Measurements from ENCODE around the gene GRIN2A.

Gene GRIN2A

DNA sequence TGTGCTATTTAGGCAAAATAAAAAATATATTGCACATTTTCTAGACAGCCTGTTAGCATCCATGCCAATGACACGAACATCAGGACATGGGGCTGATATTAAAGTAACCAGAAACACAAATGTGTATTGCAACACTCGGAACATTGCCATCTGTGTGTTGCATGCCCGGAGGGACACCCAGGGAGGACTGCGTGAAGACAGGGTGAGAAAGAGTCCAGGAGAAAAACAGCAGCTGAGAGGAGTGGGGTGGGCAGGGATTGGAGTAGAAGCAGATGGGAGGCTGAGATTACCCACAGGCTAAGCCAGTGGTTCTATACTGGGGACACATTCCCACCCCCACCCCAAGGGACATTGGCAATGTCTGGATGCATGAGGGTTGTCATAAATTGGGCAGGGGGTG lies 114.8 kb downstream of the GRIN2A start:
- H3K27ac ChIP-seq, result no peak overlapping the region
- TF ChIP-seq CTCF (conservative IDR thresholded peaks at IDR 0.05) (no peak), ZFX (IDR thresholded peaks at IDR 0.05) (no peak)

DNA sequence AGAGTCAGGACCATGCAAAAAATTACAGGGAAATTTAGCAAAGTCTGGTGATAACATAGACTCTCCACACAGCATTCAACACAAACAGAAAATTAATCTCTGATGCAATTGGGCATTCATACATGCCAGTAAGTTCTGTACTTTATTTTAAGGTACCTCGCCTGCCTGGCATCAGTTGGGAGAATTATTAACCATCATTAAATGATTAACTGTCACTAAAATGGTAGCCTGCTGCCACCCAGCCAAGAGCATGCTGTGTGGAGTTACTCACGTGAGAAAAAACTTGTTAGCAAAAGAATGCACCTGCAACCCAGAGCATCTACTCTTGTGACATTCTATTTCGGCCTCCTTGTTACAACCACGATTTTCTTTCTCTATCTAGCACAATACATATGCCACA lies 117.2 kb downstream of the GRIN2A start:
- no peak for TF ChIP-seq CTCF (conservative IDR thresholded peaks at IDR 0.05)
- TF ChIP-seq ZFX (IDR thresholded peaks at IDR 0.05), result no peak
- no peak overlapping the region for H3K27ac ChIP-seq

- TF ChIP-seq ZFX (IDR thresholded peaks at IDR 0.05), result no peak
- no peak for TF ChIP-seq CTCF (conservative IDR thresholded peaks at IDR 0.05)
- no peak overlapping the region for H3K27ac ChIP-seq
Observed at GRCh38 chr16:10048850-10049249, 133.4 kb downstream of the GRIN2A start.

DNA sequence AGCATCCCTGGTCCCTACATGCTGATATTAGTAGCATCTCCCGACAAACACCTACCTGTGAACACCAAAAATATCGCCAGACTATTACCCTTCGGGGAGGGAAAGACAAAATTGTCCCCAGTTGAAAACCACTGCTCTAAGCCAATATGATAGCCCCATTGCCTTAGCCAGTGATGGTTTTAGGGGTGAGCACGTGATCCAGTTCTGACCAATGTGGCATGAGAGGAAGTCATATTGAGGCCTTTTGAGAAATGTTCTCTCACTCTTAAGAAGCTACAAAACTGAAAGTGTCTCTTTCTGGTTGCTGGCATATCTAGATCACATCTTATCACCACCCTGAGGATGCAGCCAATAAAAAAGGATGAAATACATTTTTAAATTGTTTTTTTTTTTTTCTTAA lies 136.3 kb downstream of the GRIN2A start:
- TF ChIP-seq ZFX (IDR thresholded peaks at IDR 0.05) (no peak), CTCF (conservative IDR thresholded peaks at IDR 0.05) (no peak)
- no peak overlapping the region for H3K27ac ChIP-seq

GRCh38 chr16:10045291-10045775 lies 136.9 kb downstream of the GRIN2A start:
- no peak for TF ChIP-seq ZFX (IDR thresholded peaks at IDR 0.05)
- H3K27ac ChIP-seq, result no peak overlapping the region

DNA sequence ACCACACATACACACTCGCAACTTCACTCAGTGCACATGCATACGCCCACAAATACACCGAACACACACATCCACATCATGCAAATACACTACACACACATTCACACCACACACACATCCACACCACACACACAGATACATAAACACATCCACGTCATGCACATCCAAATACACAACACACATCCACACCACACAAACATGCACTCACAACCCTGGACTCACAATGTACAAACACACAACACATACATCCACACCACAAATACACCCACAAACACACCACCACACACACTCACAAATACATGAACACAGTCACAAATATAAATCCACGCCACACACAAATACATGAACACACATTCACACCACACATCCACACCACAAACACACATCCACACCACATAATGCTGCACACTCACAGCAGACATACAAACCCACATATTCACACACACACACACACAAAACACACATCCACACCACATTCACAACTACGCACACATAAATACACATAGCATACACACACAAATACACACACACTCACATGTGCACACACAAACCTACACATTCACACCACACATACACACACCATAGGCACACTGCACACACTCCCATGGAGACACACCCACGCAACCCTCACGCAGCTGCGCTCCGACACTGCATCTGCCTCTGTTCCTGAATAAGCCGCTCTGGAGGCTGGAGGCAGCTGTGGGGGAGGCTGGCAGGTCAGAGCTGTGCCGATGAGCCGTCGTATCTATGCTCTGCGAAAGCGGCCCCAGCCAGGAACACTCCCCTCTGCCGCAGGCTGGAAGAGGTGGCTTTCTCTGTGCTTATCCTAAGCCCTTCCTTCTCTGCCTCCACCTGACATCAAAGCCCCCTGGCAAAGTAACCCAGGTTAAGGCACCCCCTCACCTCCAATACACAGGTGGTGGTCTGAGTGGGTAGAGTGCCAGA lies 141.8 kb downstream of the GRIN2A start:
- TF ChIP-seq CTCF (conservative IDR thresholded peaks at IDR 0.05), result no peak

DNA sequence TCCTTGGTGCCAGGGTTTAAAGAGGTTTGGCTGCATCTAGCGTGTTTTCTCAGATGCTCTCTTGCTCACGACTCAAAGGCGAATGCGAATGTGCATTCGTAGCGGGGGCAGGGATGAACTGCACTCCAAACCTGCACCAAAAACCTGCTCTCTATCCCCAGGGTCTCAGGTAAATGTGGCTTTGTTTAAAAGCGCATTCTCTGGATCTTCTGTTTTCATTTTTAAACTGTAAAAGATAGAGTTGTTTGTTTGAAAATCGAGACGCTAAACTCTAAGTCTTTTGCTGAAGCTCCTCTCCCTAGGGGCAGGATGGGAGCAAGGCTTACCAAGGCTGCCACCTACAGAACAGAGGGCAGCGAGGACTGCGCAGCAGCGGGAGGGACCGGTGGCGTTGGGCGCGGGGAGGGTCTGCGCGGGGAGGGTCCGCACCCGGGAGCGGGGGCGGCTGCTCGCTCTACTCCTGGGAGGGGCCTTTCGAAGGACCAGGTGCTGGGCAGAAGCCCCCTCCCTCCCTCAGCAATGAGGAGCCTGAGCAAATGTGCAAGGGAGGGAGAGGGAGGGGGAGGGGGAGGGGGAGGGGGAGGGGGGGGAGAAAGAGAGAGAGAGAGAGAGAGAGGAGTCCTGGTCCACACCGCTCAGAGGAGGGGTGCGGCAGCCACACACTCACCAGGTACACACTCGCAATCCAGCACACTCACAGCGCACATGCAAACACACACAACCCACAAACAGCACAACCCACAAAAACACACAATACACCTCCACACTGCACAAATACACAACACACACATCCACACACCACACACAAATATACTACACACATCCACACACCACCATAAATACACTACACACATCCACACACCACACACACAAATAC lies 142.8 kb downstream of the GRIN2A start:
- no peak overlapping the region for H3K27ac ChIP-seq
- TF ChIP-seq ZFX (IDR thresholded peaks at IDR 0.05) (no peak), CTCF (conservative IDR thresholded peaks at IDR 0.05) (no peak; the same call in 1 of the 2 replicates)

More for the DNA sequence above, 141.8 kb downstream of the GRIN2A start:
- no peak overlapping the region for H3K27ac ChIP-seq

Data from C4-2B (cell line).